LNCAP (cell line): Measurements from ENCODE around the gene KCNJ2.

Experiments used
- TF ChIP-seq, protein P1 (sequence below): fragments of 450-650 bp; IDR thresholded peaks from 2 replicates; pipeline ENCODE4 v1.5.1; 2017; ENCODE audit warnings: mild to moderate bottlenecking

Gene KCNJ2

DNA sequence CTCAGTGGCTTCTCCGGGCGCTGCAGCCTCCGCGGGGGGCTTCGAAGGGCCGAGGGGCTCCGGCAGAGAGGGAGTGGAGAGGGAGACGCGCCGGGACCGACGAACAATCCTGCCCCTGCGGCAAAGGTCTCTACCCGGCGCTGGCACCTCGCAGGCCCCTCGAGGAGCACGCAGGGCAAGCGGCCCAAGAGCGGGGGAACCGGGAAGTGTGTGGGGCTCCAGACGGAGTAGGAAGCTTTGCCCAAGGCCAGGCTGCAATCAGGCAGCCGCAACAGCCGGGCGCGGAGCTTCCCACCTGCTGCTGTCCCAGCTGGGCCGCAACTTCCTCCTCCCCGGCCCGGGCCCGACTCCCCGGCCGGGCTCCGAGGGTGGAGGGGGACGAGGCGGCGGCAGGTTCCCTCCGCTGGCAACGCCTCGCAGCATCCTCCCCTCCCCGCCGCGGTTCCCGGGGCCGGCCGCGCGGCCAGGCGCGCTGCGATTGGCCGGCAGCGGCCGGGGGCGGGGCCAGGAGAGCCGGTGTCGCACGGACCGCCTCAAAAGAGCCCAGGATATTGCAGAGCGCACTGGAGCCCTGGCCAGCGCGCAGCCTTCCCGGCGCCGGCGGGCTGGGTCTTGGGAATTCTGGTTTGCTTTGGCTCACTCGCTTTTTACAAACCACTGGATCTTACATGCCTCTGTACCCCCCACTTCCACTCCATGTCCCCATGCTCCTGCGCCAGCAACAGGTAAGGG lies at the start of gene KCNJ2:
TSS of gene KCNJ2 (plus strand) at position 556 of the 732 bp plus-strand sequence. CDS start 5,508 bp downstream, outside the sequence.
- TF ChIP-seq, protein P1, sequence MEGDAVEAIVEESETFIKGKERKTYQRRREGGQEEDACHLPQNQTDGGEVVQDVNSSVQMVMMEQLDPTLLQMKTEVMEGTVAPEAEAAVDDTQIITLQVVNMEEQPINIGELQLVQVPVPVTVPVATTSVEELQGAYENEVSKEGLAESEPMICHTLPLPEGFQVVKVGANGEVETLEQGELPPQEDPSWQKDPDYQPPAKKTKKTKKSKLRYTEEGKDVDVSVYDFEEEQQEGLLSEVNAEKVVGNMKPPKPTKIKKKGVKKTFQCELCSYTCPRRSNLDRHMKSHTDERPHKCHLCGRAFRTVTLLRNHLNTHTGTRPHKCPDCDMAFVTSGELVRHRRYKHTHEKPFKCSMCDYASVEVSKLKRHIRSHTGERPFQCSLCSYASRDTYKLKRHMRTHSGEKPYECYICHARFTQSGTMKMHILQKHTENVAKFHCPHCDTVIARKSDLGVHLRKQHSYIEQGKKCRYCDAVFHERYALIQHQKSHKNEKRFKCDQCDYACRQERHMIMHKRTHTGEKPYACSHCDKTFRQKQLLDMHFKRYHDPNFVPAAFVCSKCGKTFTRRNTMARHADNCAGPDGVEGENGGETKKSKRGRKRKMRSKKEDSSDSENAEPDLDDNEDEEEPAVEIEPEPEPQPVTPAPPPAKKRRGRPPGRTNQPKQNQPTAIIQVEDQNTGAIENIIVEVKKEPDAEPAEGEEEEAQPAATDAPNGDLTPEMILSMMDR = no peak

DNA sequence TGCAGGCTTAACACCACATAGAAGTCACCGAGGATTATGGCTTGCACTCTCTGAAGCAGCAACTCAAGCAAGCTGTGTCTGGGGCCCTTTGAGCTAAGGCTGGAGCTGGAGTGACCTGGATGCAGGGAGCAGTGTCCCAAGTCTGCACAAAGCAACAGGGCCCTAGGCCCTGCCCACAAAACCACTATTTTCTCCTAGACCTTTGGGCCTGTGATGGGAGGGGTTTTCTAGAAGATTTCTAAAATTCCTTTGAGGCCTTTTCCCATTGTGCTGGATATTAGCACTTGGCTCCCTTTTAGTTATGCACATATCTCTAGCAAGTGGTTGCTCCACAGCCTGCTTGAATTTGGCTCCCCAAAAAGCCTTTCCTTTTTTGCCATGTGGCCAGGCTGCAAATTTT lies 49.8 kb upstream of the KCNJ2 start:
- TF ChIP-seq, protein P1 = no peak

DNA sequence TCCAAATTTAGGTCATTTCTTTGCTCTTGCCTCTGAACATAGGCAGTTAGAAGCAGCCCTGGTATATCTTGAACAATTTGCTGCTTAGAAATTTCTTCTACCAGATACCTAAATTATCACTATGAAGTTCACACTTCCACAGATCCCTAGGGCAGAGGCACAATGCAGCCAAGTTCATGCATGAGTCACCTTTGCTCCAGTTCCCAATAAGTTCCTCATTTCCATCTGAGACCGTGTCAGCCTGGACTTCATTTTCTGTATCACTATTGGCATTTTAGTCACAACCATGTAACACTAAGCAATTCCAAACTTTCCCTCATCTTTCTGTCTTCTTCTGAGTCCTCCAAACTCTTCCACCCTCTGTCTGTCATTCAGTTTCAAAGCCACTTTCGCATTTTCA lies 49.3 kb upstream of the KCNJ2 start:
- TF ChIP-seq, protein P1 = no peak

DNA sequence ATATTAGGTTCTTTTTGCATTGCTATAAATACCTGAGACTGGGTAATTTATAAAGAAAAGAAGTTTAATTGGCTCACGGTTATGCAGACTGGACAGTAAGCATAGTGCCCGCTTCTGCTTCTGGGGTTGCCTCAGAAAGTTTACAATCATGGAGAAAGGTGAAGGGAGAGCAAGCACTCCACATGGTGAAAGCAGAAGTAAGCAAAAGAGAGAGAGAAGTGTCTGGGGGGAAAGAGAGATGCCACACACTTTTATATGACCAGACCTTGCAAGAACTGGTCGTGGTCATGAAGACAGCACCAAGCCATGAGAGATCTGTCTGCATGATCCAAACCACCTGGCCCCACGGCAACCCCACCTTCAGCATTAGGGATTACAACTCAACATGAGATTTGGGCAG lies 48.9 kb upstream of the KCNJ2 start:
- TF ChIP-seq, protein P1 = no peak

DNA sequence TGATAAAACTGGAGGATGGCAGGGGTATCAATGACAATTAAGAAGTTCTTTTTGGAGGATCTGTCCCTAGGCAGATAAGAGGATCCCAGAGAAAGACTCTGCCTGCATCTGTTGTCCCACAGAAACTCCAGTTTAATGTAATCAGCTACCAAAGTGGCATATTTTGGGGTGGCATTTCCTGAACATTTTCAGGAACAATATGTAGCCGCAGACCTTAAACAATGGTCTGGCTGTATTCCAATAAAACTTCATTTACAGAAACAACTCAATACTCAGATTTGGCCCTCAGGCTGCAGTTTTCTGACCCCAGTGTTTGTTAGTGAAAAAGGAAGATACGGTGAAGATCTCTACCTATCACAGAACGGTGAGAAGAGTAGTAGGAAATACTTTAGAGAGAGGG lies 48.2 kb upstream of the KCNJ2 start:
- TF ChIP-seq, protein P1 = no peak

DNA sequence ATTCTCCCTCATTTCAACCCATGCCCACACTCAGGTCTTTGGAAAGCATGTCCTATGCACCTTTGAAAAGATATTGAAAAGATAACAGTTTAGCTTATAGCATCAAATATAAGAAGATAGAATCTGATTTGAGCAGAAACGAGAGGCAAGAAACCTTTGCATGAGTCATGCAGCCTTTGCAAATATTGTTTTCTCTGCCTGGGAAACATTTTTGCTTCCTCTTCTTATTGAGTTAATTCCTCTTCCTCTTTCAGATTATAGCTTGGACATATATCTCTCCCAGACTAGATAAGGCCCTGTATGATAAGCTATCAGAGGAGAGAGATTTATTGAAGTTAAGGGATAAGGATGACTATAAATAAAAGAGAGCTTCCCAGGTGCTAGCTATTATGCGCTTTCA lies 46.1 kb upstream of the KCNJ2 start:
- TF ChIP-seq, protein P1 = no peak

DNA sequence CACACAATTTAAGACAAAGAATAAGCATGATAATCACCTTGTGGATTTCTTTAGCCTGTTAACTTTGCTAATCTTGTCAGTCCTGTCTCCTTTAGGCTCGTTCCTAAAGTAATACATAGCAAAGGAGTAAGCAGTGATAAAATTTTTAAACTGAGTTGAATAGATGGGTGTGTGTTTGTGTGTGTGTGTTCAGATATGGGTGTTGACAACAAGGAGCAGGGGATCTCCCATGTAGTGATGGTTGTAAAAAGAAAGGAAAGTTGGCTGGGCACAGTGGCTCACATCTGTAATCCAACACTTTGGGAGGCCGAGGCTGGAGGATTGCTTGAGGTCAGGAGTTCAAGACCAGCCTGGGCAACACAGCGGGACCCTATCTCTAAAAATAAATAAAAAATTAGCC lies 44.6 kb upstream of the KCNJ2 start:
- TF ChIP-seq, protein P1 = no peak
